HUDEP-2 (cell line): ENCODE data around the gene HCRTR1.

Experiments used
- DNase-seq, 76 experiments: peaks; one replicate each; lab custom pipeline; 2025; ENCODE audit not compliant: unreplicated experiment in 76 of 76; lab: John Stamatoyannopoulos, UW

Gene HCRTR1

DNA sequence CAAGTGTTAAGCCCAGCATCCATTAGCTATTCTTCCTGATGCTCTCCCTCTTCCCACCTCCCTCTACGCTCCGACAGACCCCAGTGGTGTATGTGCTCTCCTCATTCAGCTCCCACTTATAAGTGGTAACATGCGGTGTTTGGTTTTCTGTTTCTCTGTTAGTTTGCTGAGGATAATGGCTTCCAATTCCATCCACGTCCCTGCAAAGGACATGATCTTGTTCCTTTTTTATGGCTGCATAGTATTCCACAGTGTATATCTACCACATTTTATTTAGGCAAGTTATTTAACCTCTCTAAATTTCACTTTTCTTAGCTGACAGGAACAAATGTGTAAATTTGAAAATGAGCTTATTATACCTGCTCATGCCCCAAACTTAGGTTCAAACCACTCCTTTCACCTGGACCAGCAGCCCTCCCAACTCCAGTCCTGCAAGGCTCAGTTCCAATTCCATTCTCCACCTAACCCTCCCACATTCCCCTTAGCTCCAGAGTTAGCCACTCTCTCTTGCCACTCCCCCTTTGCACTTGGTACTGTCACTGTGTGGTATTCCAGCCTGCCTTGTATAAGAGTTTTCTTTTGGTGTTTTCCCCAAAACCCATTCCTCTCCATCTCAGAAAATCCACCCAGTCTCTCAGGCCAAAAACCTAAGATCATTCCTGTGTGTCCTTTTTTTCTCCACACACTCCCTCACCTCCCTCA lies 28.9 kb downstream of the HCRTR1 start:
- DNase-seq: no peak

DNA sequence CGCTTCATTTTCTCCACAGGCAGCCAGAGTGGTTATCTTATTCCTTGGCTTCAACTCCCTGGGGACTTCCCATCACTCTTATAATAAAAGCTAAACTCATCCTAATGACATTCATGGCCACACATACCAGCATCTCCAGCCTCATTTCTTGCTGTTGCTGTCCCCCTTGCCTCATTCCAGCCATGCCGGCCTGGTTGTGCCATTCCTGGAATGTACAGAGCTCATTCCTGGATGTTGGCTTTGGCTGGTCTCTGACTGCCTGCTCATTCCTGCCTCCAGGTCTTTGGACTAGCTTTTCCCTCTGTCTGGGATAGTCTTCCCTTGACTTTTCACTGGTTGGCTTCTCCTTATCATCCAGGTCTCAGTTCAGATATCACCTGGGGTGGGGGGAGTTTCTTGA lies 29.6 kb downstream of the HCRTR1 start:
- DNase-seq: no peak

DNA sequence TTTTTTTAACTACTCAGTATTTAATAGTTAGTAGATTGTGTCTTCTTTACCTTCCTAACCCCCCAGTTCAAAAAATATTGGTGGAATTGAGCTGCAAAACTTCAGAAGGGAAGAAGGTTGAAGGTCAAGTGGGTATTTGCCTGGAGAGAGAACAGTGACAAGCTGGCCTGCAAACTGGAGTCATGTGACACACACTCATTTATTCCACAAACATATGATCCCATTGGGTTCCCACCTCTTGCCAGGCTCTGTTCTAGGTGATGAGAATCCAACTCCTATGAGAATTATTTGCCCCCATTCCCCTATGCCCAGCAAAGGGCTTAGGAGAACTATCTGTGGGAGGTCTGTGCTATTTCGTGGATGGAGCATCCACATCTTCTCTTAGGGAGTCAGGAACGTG lies 30.7 kb downstream of the HCRTR1 start:
- DNase-seq: no peak

DNA sequence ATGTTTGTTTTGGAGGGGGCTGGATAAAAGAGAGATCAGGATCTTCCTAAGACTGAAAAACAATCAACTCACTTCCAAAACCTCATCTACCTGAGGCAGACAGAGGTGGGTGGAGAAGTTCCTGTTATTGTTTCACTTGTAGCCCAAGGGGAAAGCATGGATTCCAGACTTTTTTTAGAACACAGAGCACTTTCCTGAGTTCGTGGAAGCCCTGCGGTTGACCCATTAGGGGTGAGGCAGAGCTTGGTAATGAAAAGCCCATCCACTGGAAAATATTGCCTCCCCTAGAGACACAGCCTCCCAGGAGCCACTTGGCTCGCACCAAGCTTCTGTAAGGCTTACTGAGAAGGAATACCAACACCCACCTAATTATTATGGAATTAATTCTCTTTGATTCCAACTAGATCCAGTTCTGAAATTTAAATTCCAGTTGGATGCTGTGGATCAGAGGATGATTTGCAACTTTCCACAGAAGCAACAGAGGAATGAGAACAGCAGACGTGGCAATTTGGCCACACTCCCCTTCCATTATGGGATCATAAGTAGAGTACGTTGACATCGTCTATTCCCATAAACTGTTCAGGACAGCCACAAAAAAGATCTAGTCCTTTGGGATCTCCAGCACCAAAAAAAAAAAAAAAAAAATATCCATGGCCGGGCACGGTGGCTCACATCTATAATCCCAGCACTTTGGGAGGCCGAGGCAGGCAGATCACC lies 31.3 kb downstream of the HCRTR1 start:
- no peak for DNase-seq

DNA sequence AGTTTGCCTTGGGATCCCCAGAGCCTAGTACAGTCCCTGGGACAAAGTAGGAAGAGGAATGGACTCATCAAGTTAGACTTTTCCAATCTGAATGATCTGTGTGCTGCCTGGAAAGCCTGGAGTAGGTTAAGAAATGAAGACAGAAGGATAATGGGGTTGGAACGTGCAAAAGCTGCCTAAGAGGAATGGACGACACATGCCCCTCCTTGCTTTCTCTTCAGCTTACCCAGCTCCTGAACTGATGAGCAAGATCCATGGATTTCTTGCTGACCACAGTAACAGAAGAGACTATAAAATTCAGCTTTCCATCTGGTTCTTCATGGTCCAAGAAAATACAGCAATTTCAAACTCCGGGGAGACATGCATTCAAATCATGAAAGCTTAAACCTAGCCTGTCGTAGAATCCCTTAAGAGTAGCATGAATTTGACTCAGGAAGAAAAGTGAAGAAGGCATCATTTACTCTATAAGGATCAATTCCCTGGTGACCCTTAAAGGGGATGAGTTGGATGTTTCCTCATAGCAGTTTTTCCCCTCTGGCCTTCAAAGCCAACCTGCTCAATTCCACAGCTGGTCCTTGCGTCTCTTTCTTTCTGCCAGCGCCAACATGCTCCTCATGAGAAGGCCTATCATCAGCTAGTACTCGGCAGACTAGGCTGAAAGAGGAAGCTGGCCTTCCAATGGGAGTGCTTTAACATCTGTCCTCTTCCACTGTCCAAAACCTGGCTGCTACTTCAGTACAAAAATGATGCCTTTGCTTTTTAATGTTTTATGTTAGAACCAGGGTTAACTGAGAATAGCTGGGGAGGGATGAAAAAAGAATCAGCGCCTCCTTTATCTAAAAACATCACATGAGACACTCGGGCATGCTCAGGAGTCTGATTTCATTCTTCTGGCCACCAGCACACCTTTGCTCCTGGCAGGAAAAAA lies 32.9 kb downstream of the HCRTR1 start:
- DNase-seq: no peak

DNA sequence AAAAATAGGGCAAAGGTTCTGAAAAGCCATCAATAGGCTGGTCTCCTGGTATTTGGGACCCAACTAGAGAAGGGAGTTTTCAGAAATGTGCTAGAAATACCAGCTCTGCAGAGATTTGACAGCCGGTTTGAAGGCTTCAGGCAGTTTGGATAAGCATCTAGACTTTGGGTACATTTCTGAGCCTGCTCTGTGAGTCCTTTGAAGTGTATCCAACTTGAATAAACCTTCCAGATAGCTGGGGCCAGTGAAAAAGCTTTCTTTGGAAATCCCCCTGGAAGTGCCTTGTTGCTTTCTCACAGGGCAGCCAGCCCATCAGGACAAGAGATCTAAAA lies 33.6 kb downstream of the HCRTR1 start:
- DNase-seq: no peak

DNA sequence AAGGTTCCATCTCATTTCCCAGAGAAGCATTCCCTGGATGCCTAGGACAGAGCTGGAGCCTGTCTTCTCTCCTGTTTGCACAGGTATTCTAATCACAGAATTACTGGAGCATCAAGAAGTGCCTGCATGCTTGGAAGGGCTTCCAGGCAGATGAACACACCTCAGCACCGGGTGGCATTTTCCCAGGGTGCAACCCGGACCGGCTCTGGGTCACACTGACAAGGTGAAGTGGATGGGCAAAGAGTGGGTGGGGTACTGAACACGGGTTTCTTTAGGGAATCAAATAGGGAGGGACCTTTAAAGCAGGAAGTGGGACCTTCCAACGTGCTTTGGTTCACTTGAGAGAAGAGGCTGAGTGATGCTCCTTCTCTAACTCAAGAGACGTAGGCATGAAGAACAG lies 34.3 kb downstream of the HCRTR1 start:
- DNase-seq: no peak

DNA sequence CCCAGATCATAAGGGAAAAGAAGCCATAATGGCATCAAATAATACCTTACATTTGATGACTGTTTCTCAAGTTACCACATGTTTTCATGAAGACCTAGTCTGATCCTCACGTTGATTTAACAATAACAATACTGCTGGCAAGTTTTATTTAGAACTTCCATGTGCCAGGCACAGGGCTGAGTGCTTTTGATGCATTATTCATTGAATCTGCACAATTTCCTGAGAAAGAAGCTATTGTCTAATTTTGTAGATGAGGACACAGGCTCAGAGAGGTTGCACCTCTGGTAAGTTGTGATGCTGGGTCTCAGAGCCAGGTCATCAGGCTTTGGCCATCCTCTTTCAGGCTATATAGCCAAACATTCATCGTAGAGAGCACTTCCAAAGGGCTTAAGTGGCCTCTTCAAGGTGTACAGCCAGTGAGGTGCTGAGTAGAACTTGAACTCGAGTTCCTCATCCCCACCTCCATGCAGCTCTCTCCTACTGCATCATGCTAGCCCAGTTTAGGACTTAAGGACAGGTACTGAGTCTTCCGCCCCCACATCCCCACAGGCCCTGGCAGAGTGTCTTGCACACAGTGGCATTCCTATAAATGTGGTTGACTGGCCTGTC lies 35.5 kb downstream of the HCRTR1 start:
- DNase-seq: no peak

DNA sequence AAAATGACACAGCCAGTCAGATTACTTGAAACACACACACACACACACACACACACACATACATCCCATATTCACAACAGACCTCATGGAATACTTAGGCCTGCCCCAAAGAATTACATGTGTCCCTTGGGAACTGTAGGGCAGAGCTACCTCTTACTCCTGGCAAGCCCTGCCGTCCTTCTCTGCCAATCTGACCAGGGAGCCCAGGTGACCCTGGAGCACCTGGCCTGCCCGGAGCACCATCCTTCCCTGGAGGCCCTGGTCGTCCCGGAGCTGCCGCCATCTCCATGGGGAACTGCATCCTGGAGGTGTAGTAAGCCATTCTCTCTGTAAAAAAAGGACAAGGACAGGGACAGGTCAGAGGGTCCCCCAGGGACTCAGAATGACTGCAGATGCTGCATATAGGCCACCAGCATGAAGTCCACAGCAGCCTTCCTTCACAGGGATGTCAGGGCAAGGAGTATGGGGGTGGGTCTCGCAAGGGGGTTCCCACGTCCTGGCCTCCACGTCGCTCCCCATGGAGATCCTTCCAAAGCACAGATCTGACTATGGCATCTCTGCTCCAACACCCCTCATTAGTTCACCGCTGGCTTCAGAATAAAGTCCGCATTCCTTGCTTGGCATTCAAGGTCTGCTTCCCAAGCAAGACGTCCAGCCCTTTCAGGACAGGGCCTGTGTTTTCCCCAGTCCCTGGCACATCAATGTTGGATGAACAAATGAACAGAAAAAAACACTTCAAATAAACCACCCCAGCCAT lies 36.4 kb downstream of the HCRTR1 start:
- no peak for DNase-seq

DNA sequence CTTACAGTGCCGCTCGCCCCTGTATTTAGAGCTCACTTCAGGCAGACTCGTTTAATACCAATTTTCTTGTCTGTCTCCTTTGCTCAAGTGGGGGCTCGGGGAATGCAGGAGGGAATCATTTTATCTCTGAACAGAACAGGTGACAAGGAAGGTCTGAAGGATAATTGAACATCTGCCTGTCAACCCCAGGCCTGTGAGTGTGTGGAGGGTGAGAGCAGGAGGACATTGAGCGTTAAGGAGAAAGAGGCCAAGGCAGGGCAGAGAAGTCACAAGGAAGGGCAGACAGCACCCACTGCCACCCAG lies 36.9 kb downstream of the HCRTR1 start:
- no peak for DNase-seq

DNA sequence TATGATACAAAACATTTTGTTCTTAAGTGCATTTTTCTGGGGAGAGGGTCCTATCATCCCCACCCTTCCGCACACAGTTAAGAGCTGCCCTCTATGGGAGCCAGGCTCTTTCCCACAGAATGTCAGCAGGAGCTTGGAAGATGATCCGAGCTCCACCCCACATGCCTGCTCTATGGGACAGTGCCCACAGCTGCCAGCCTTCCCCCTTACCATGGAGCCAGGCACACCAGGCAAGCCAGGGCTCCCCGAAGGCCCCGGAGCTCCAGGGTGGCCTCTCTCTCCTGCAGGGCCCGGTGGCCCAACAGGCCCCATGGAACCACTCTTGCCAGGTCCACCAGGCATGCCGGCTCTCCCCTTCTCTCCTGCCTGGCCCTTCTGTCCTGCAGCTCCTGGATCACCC lies 37.6 kb downstream of the HCRTR1 start:
- DNase-seq: no peak

DNA sequence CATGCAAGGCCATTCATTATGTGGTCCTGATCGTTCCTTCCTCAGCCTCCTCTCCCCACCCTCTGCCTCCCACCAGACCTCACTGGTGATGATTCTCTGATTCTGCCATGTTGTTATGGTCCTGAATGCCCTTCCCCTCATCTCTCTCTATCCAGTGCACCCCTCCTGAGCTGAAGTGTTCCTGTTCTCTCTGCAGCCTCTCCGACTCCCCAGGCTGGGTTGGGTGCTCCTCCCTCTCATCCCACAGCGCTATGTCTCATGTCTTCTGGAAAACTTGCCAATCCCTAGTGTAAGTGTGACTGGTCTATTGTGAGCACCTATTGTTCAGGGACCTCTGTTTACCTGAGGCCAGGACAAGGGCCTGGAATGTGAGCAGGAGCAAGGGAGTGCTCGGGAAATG lies 38.3 kb downstream of the HCRTR1 start:
- no peak for DNase-seq

DNA sequence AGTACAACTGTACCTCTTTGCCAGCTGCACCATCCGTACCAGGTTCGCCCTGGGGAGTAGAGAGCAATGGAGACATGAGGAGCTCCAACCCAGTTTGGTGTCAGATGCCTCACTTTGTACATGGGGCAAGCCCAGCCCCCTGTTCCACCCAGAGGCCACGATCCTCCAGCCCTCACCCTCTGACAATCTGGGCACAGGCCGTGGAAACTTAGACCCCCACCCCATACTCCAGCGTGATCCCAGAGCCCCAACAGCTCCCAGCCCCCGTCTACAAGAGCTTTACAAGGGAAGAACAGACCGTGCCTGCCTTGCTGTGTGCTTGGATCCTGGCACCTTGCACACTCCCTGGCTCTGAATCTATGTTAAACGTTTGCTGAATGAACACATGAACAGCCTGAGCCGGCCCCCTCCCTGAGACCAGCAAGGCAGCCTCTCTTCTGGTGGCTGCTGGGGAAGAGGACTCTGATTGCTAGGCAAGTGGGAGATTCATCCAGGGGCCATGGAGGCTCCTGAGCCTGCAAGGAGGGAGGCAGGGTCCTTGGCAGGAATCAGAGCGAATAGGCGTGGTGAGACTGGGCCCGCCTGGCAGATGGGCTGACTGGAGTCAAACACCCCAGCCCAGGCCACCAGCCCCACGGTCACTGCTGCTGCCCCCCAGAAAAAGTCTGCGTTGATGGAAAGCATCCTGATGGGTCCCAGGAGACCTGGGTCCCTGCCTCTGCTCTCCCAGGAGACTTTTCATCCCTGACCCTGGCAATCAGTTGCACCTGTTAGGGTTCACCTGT lies 39.7 kb downstream of the HCRTR1 start:
- DNase-seq: no peak

DNA sequence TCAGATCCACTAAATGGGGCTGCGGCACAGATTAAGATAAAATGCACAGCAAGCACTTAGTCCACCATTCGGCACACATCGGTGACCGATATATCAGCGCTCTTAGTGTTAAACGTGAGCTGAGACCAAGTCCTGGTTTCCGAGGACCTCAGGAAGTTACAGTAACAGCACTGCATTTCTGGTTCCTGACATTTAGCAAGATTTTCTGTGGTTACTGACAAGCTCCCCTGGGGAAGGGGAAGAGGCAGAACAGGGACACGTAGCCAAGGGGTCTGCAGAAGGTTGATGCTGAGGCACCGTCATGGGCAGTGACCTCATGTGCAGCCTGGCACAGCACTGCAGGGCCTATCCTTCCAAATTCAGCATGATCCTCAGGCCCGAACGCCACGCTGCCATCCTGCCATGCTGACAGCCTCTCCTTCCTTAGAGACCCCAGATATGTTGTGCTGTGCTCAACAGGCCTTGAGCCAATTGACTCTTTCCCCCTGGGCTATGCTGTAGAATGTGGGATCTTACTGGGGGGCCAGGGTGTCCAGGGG lies 40.6 kb downstream of the HCRTR1 start:
- no peak for DNase-seq

DNA sequence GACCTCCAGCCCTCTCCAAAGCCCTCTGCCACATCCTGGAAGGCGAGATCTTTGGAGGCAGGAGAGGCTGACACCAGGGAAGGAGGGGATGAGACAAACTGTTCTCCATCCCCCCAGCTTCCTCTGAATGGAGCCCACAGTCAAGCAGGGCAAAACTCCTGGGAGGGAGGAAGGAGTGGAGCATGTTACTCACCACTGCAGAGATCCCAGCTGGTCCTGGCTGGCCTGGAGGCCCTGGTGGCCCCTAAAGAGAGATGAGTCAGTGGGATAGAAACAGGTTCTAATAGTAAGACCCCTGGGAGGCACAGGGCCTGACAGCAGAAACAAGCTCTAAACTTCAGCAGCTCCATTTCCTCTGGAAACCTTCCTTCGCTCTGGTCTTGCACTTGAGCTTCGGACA lies 41.2 kb downstream of the HCRTR1 start:
- DNase-seq: no peak

DNA sequence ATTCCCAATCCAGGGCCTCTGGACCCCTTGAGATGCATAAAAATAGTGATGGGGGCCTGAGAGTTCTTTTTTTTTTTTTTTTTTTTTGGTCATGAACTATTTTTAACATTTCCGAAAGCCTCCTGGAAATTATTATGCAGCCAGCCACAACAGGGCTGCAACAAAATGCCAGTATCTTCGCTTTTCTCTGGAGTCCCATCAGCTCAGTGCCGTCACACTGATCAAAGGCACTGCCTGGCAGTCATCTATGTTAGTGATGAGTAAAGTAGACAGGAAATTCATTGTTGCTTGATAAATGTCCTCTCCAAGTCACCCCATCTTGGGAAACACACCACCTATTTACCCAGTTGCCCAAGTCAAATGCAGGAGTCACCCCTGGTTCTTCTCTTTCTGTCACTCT lies 42.4 kb downstream of the HCRTR1 start:
- DNase-seq: no peak

DNA sequence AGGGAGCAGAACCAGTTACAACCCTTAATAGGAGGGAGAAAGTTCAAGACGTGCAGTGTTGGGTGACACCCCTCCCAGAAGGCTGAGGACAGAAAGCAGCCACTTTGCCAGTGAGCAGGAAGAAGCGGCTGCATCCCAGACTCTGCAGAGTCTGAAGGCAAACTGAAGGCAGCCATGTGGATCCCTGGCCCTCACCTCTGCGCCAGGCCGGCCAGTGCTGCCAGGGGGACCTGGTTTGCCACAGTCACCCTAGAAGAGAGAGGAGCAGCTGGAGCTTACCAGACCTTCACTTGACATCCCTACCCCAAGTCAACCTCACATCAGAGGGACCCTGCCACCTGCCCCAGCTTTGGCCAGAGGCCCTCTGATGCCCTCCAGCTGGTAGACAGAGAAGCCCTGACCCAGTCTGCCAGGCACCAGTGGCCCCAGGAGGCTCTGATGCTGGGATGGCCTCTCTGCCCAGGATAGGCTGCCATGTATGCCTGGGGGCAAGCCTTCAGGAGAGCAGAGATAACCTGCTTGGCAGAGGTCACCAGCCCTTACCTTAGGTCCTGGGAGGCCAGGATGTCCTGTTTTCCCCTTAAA lies 43.5 kb downstream of the HCRTR1 start:
- DNase-seq: no peak

DNA sequence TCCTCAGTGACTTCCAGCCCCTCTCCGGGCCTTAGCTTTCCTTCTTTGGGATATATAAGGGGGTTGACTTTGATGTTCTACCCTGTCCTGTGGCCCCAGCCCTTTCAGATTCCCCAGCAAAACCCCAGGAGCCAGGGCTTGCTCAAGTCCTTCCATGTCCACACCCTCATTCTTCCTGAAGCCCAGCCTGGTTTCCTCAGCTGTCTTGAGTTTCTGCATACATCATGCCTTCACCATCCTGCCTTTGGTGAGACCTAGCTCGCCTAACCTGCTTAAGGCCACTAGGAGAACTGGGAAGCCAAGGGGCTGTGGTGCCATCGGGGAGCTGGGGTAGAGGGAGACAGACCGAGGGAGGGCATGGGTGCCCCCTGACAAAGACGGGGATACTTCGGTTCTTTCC lies 44.4 kb downstream of the HCRTR1 start:
- DNase-seq: no peak

DNA sequence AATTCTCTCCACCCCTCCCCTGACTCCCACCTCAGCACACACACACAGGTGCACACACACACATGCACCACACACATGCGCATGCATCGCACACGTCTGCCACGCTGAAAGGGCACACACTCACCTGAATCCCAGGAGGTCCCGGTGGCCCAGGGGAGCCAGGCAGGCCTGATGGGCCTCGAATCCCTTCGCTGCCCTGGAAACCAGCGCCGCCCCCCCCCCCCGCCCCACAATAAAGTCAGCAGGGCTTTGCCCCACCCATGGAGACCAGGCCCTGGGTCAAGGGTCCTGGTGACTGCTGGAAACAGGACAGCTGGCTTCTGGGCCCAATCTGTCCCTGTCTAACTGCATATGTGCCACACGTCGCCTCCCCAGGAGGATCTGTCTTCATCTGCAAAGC lies 45.0 kb downstream of the HCRTR1 start:
- no peak for DNase-seq
